BE2C (cell line): ENCODE data around the gene PTPRD.

ENCODE experiments used
- DNase-seq: peaks from one replicate; pipeline ENCODE4 v3.0.0-alpha.2; 2020
- H3K27me3 ChIP-seq: fragments of 250-450 bp; sonication (Bioruptor Pico); 2 replicates; pipeline ENCODE4 v1.5.1; 2020; ENCODE audit warnings: mild to moderate bottlenecking
- H3K36me3 ChIP-seq: fragments of 250-450 bp; sonication (Bioruptor Pico); 2 replicates; pipeline ENCODE4 v1.5.1; 2020; ENCODE audit warnings: mild to moderate bottlenecking
- H3K4me1 ChIP-seq: fragments of 250-450 bp; sonication (Bioruptor Pico); 2 replicates; pipeline ENCODE4 v1.5.1; 2020
- H3K4me3 ChIP-seq: 2 replicates; pipeline ENCODE4 v1.5.1; 2011; ENCODE audit warnings: low read depth, low read length
- H3K9me3 ChIP-seq: fragments of 250-450 bp; sonication (Bioruptor Pico); 2 replicates; pipeline ENCODE4 v1.5.1; 2020
- TF ChIP-seq, protein P1 (sequence below): IDR thresholded peaks from 2 replicates; pipeline ENCODE4 v1.5.1; 2012; ENCODE audit warnings: mild to moderate bottlenecking, low read depth, low read length

PTPRD gene

DNA sequence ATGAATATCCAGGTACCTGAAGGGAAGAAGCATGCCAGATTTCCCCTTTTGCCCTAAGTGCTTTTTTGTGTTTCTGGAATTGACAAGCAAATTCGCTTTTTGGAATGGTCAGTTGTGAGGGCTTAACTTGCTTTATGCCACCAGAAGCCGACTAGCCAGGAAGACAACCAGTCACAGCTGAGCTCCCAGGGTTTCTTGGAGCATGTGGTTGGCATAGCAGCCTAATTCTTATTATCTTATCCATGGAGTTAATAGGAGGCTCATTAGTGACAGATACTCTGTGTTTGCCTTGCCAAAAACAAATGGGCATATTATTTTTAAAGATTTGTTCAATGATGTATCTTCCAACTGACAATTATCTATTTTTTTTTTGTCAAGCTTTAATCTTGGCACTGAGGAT, 500.7 kb downstream of the PTPRD start:
- Histone ChIP-seq H3K27me3 (no peaks in the 10 kb centered on the region), H3K36me3 (no peaks in the 10 kb centered on the region), H3K4me3 (no peak overlapping the region), H3K9me3 (no peaks in the 10 kb centered on the region), H3K4me1 (no peaks in the 10 kb centered on the region)
- no peak for DNase-seq
- TF ChIP-seq, protein P1, sequence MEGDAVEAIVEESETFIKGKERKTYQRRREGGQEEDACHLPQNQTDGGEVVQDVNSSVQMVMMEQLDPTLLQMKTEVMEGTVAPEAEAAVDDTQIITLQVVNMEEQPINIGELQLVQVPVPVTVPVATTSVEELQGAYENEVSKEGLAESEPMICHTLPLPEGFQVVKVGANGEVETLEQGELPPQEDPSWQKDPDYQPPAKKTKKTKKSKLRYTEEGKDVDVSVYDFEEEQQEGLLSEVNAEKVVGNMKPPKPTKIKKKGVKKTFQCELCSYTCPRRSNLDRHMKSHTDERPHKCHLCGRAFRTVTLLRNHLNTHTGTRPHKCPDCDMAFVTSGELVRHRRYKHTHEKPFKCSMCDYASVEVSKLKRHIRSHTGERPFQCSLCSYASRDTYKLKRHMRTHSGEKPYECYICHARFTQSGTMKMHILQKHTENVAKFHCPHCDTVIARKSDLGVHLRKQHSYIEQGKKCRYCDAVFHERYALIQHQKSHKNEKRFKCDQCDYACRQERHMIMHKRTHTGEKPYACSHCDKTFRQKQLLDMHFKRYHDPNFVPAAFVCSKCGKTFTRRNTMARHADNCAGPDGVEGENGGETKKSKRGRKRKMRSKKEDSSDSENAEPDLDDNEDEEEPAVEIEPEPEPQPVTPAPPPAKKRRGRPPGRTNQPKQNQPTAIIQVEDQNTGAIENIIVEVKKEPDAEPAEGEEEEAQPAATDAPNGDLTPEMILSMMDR, result no peak

DNA sequence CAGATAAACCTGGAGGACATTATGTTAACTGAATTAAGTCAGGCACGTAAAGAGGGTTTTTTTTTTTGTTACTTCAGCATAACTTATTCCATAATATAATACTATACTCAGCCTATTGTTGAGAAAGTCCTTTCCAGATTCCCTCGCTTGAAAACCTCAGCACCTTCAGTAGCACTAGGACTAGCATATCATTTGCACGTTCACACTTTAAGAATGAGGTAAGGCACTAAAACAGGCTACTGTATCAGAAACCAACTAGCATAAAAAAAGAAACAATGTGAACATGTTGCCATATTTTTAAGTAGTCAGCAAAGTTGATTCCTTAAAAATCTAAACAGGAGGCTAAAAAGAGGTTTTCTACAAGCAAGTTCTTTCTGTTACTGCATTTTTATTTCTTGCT, 504.0 kb downstream of the PTPRD start:
- Histone ChIP-seq H3K9me3 (no peaks in the 10 kb centered on the region), H3K27me3 (no peaks in the 10 kb centered on the region), H3K4me3 (no peak overlapping the region), H3K36me3 (no peaks in the 10 kb centered on the region), H3K4me1 (no peaks in the 10 kb centered on the region)
- no peak for DNase-seq
- TF ChIP-seq, protein P1, result no peak

DNA sequence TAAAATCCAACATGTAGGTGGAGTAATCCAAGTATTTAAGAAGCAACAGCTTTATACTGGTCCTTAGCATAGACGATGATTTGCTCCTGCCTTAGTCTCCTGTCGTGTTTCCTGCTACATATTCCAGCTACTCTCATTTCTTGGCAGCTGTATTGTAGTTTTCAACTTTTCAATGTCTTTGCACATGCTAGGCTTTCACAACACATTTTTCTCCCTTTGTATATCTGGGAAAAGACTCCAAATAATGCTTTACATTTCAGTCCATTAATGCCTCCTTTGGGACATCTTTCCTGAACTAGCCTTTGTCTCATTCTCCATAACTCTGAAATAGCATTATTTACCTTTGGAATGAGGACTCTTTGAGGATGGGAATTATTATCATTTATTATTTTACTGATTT, 508.0 kb downstream of the PTPRD start:
- TF ChIP-seq, protein P1, result no peak
- H3K27me3 ChIP-seq, result no peaks in the 10 kb centered on the region
- H3K9me3 ChIP-seq, result no peaks in the 10 kb centered on the region
- DNase-seq, result no peak
- H3K36me3 ChIP-seq, result no peaks in the 10 kb centered on the region
- H3K4me1 ChIP-seq, result no peaks in the 10 kb centered on the region
- no peak overlapping the region for H3K4me3 ChIP-seq

DNA sequence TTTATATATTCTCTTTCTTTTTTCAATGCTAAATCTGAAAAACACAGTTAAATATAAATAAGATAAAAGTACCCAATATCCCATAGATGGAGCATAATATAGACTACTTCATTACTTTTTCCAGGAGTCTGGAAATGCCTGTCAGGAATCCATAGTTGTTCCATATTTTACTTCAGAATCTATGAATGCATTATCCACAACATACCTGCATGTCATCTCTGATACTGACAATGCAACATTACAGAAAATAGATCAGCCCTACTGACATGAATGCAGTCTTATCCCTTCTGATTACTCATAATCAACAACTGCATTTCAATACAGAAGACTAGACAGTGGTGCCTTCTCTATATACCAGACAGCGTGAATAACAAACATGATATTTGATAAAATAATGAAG, 517.6 kb downstream of the PTPRD start:
- H3K27me3 ChIP-seq, result no peaks in the 10 kb centered on the region
- no peaks in the 10 kb centered on the region for H3K9me3 ChIP-seq
- H3K4me3 ChIP-seq, result no peak overlapping the region
- TF ChIP-seq, protein P1, result no peak
- H3K4me1 ChIP-seq, result no peaks in the 10 kb centered on the region
- no peak for DNase-seq
- no peaks in the 10 kb centered on the region for H3K36me3 ChIP-seq

DNA sequence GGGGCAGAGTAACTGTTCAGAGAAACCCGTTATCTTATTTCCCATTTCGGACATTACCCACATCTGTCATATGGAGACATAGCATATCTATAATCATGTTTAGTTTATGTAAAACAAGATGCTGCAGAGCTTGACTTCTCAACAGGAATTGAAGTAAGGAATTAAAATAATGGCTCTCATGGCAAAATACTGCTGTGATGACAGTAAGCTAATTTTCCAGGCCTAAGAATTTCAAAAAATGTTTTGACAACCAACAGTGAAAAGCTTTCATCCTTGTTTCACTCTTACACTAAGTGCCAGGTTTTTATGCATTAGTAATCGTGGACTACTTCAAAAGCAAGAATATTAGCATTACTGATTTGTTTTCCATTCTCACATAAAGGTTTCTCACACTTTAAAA, 518.2 kb downstream of the PTPRD start:
- Histone ChIP-seq H3K4me3 (no peak overlapping the region), H3K9me3 (no peaks in the 10 kb centered on the region), H3K27me3 (no peaks in the 10 kb centered on the region), H3K36me3 (no peaks in the 10 kb centered on the region), H3K4me1 (no peaks in the 10 kb centered on the region)
- no peak for DNase-seq
- TF ChIP-seq, protein P1, result no peak

DNA sequence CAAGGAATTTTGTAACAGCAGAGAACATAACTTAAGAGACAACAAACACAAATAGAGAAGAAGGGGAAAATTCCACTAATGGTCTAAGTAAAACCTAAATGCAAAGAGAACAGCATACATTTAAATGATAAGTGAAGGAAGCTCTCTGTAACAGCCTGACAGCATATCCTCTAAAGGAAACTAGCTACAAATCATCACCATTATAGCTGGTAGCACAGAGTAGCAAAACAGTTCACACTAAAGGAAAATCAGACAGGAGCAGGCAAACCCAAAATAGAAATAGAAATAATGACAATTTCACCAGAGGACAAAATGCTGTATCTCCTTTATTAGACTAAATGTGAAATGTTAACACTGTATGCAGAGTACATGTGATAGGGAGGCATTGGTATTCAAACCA, 532.8 kb downstream of the PTPRD start:
- no peak for DNase-seq

More for the DNA sequence above, 532.8 kb downstream of the PTPRD start:
- TF ChIP-seq, protein P1, result no peak
- no peaks in the 10 kb centered on the region for H3K36me3 ChIP-seq
- H3K27me3 ChIP-seq, result no peaks in the 10 kb centered on the region
- H3K4me1 ChIP-seq, result no peaks in the 10 kb centered on the region
- no peaks in the 10 kb centered on the region for H3K9me3 ChIP-seq
- no peak overlapping the region for H3K4me3 ChIP-seq
